Panc1 (cell line): ENCODE results near the gene SRCAP. TPM values are rescaled to one million over a fixed set of nuclear protein-coding genes. Genes with fewer than 3 reads are reported as not detected.

Source experiments
- ATAC-seq: fragments of 200-7000 bp; cut with Tn5 transposase; 2 replicates; pipeline ENCODE4 v1.9.1; 2020; ENCODE audit warnings: mild to moderate bottlenecking, moderate library complexity
- BruUV-seq: library from RNA; stranded (reverse); fragments of 400-500 nt; replicated peaks from 2 replicates; lab custom pipeline; 2021; lab: Mats Ljungman, UMichigan
- CTCF ChIA-PET: fragments of 300-600 bp; sonication (Branson Sonifier 250); formaldehyde crosslinking; loops from one replicate; lab custom pipeline; 2022; ENCODE audit warnings: antibody characterized with exemption; lab: Charles Lee
- POLR2A ChIA-PET: fragments of 300-600 bp; sonication (Branson Sonifier 250); formaldehyde crosslinking; loops from one replicate; lab custom pipeline; 2022; ENCODE audit warnings: antibody characterized with exemption; lab: Charles Lee
- DNase-seq: peaks from one replicate; pipeline ENCODE4 v3.0.0-alpha.2; 2010; ENCODE audit warnings: low read depth, low spot score
- H3K27ac ChIP-seq: 2 replicates; pipeline ENCODE4 v1.5.1; 2011; ENCODE audit warnings: mild to moderate bottlenecking, low read length, inconsistent platforms
- H3K27me3 ChIP-seq: fragments of 200-500 bp; sonication (Bioruptor generic); 2 replicates; pipeline ENCODE4 v1.6.0; 2014; ENCODE audit warnings: low read length, inconsistent platforms; ENCODE audit not compliant: control insufficient read depth, insufficient read depth
- H3K36me3 ChIP-seq: fragments of 200-500 bp; sonication (Bioruptor generic); 2 replicates; pipeline ENCODE4 v1.5.1; 2014; ENCODE audit warnings: inconsistent platforms, mild to moderate bottlenecking, low read length, moderate library complexity; ENCODE audit not compliant: control insufficient read depth, insufficient read depth
- H3K4me1 ChIP-seq: 2 replicates; pipeline ENCODE4 v1.5.1; 2011; ENCODE audit warnings: inconsistent platforms, mild to moderate bottlenecking, low read length, moderate library complexity; ENCODE audit not compliant: control insufficient read depth, insufficient read depth
- H3K4me3 ChIP-seq, 2 experiments: 2 replicates each; pipeline ENCODE4 v1.5.1; 2011 to 2012; ENCODE audit warnings: low read depth in 2 of 2, low read length in 2 of 2, mild to moderate bottlenecking in 2 of 2, inconsistent platforms in 1 of 2, moderate library complexity in 1 of 2
- H3K9me3 ChIP-seq: fragments of 200-500 bp; sonication (Bioruptor generic); 2 replicates; pipeline ENCODE4 v1.5.1; 2014; ENCODE audit warnings: low read depth, mild to moderate bottlenecking, inconsistent platforms, low read length, moderate library complexity; ENCODE audit not compliant: control insufficient read depth, insufficient read depth
- POLR2AphosphoS5 ChIP-seq: IDR thresholded peaks from 2 replicates; pipeline ENCODE4 v1.6.1; 2012; ENCODE audit warnings: mild to moderate bottlenecking, low read depth, low read length, moderate library complexity
- SIN3A ChIP-seq: IDR thresholded peaks from 2 replicates; pipeline ENCODE4 v1.6.1; 2012; ENCODE audit warnings: low read depth, mild to moderate bottlenecking, low read length, moderate library complexity, borderline replicate concordance; ENCODE audit not compliant: insufficient read depth
- TCF7L2 ChIP-seq: IDR thresholded peaks from 2 replicates; pipeline ENCODE4 v1.6.1; 2011; ENCODE audit warnings: mild to moderate bottlenecking, low read depth, low read length, inconsistent platforms
- in situ Hi-C: cut with HindIII; loops from 2 replicates; pipeline ENCODE4 v1.10.0; 2016; ENCODE audit warnings: low sequenced_read_pairs, low pct_unique_long_range_greater_than_20kb
- intact Hi-C: fragments of 100-400 bp; cut with micrococcal nuclease; formaldehyde crosslinking; loops from one replicate; pipeline ENCODE4 v1.10.0; 2022; ENCODE audit not compliant: unreplicated experiment
- total RNA-seq: library from RNA; stranded (reverse); gene quantifications from one replicate; pipeline ENCODE4 v1.2.1, GENCODE V29; 2021; ENCODE audit not compliant: unreplicated experiment
- TF ChIP-seq, protein P1 (sequence below), 2 experiments: IDR thresholded peaks; 2 replicates each; pipeline ENCODE4 v1.6.1; 2011 to 2012; ENCODE audit warnings: low read depth in 2 of 2, control low read depth in 1 of 2, low read length in 1 of 2, mild to moderate bottlenecking in 1 of 2, moderate library complexity in 1 of 2; ENCODE audit not compliant: insufficient read depth in 1 of 2
- TF ChIP-seq, protein P2 (sequence below): fragments of 450-650 bp; IDR thresholded peaks from 2 replicates; pipeline ENCODE4 v1.5.1; 2017; ENCODE audit warnings: mild to moderate bottlenecking

Gene SRCAP
- total RNA-seq, 1 experiment from 2014 or later, result 73.6 TPM

DNA sequence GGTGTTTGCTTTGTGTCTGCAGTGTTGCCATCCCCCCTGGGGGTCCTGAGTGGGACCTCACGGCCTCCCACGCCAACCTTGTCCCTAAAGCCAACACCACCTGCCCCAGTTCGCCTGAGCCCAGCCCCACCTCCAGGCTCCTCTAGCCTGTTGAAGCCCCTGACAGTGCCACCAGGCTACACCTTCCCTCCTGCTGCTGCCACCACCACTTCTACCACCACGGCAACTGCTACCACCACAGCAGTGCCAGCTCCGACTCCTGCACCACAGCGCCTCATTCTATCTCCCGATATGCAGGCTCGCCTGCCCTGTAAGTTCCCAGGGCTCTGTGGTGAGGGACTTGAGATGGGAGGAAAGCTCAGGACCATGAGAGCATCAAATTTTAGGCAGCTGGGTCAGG is 22.2 kb downstream of the SRCAP start:
- no peak overlapping the region for H3K27ac ChIP-seq
- ChIA-PET POLR2A (no interaction called here), CTCF (no interaction called here)
- H3K9me3 ChIP-seq, result no peaks in the 10 kb centered on the region
- in situ Hi-C loops (no loop called here), intact Hi-C loops (no loop called here)
- ATAC-seq (peak; percentile 6; the same call in 1 of the 2 replicates), DNase-seq (no peak)
- H3K4me1 ChIP-seq, result no peaks in the 10 kb centered on the region
- BruUV-seq, result no TSS peak
- H3K4me3 ChIP-seq, result no peak overlapping the region
- H3K36me3 ChIP-seq, result peaks cover 37% of the 10 kb centered on the region
- no peaks in the 10 kb centered on the region for H3K27me3 ChIP-seq
- TF ChIP-seq TCF7L2 (no peak), POLR2AphosphoS5 (no peak), SIN3A (no peak)
- TF ChIP-seq, protein P1, sequence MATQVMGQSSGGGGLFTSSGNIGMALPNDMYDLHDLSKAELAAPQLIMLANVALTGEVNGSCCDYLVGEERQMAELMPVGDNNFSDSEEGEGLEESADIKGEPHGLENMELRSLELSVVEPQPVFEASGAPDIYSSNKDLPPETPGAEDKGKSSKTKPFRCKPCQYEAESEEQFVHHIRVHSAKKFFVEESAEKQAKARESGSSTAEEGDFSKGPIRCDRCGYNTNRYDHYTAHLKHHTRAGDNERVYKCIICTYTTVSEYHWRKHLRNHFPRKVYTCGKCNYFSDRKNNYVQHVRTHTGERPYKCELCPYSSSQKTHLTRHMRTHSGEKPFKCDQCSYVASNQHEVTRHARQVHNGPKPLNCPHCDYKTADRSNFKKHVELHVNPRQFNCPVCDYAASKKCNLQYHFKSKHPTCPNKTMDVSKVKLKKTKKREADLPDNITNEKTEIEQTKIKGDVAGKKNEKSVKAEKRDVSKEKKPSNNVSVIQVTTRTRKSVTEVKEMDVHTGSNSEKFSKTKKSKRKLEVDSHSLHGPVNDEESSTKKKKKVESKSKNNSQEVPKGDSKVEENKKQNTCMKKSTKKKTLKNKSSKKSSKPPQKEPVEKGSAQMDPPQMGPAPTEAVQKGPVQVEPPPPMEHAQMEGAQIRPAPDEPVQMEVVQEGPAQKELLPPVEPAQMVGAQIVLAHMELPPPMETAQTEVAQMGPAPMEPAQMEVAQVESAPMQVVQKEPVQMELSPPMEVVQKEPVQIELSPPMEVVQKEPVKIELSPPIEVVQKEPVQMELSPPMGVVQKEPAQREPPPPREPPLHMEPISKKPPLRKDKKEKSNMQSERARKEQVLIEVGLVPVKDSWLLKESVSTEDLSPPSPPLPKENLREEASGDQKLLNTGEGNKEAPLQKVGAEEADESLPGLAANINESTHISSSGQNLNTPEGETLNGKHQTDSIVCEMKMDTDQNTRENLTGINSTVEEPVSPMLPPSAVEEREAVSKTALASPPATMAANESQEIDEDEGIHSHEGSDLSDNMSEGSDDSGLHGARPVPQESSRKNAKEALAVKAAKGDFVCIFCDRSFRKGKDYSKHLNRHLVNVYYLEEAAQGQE (IDR thresholded peaks at IDR 0.05; ENCODE audit: insufficient read depth in 1 of 2, low read depth in 2 of 2, low read length in 1 of 2), result no peak
- TF ChIP-seq, protein P2, sequence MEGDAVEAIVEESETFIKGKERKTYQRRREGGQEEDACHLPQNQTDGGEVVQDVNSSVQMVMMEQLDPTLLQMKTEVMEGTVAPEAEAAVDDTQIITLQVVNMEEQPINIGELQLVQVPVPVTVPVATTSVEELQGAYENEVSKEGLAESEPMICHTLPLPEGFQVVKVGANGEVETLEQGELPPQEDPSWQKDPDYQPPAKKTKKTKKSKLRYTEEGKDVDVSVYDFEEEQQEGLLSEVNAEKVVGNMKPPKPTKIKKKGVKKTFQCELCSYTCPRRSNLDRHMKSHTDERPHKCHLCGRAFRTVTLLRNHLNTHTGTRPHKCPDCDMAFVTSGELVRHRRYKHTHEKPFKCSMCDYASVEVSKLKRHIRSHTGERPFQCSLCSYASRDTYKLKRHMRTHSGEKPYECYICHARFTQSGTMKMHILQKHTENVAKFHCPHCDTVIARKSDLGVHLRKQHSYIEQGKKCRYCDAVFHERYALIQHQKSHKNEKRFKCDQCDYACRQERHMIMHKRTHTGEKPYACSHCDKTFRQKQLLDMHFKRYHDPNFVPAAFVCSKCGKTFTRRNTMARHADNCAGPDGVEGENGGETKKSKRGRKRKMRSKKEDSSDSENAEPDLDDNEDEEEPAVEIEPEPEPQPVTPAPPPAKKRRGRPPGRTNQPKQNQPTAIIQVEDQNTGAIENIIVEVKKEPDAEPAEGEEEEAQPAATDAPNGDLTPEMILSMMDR, result no peak

DNA sequence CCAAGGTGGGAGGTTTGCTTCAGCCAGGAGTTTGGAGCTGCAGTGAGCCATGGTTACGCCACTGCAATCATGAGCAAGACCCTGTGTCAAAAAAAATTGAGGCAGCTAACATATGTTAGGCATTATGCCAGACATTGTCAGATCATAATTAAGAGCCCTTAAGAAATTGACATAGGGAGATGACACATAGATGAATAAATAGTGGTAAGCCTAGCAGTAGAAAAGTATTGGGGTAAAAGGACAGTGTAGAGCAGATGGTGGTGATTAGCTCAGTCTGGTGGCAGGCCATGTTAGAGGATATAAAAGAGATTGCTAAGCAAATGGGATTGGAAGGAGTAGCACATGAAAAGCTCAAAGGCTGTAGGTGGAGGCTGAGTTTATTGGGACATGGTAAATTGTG is 22.6 kb downstream of the SRCAP start:
- in situ Hi-C loops, result no loop called here
- no peak for DNase-seq

DNA sequence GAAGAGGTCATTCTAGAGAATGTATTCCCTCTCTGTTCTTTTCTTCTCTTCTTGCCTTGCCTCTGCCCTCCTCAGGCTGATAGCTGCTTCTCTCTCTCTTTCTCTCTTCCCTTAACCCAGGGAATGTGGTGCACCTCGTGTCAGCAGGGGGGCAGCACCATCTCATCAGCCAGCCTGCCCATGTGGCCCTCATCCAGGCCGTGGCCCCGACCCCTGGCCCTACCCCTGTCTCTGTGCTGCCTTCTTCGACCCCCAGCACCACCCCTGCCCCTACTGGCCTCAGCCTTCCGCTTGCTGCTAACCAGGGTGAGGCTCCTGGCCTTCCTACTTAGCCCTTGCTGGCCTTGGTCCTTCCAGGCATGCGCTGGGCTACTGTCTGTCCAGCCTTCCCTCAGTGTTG is 23.5 kb downstream of the SRCAP start:
- ATAC-seq (no peak), DNase-seq (no peak)
- BruUV-seq, result no TSS peak
- Histone ChIP-seq H3K4me3 (no peak overlapping the region), H3K27ac (no peak overlapping the region), H3K4me1 (no peaks in the 10 kb centered on the region), H3K9me3 (no peaks in the 10 kb centered on the region), H3K27me3 (no peaks in the 10 kb centered on the region), H3K36me3 (peaks cover 30% of the 10 kb centered on the region)
- no peak for TF ChIP-seq SIN3A
- TF ChIP-seq, protein P2, result no peak
- no peak for TF ChIP-seq TCF7L2
- TF ChIP-seq, protein P1 (IDR thresholded peaks at IDR 0.05; ENCODE audit: insufficient read depth in 1 of 2, low read depth in 2 of 2, low read length in 1 of 2), result no peak
- TF ChIP-seq POLR2AphosphoS5, result no peak
- intact Hi-C loops (no loop called here), in situ Hi-C loops (no loop called here)
- CTCF ChIA-PET, result no interaction called here
- POLR2A ChIA-PET, result interaction anchor here (0.5 kb wide), 1 partner anchor 197 kb away, joined by 13 read pairs; no protein-coding TSS in a partner anchor

More for the DNA sequence above, 22.6 kb downstream of the SRCAP start:
- TF ChIP-seq SIN3A, result no peak
- no peak for TF ChIP-seq TCF7L2
- peak; percentile 34; the same call in 1 of the 2 replicates for ATAC-seq
- Histone ChIP-seq H3K9me3 (no peaks in the 10 kb centered on the region), H3K36me3 (peaks cover 32% of the 10 kb centered on the region), H3K4me1 (no peaks in the 10 kb centered on the region), H3K4me3 (no peak overlapping the region), H3K27ac (no peak overlapping the region), H3K27me3 (no peaks in the 10 kb centered on the region)
- ChIA-PET POLR2A (interaction anchor here (0.5 kb wide), 1 partner anchor 197 kb away, joined by 13 read pairs; no protein-coding TSS in a partner anchor), CTCF (no interaction called here)
- intact Hi-C loops, result no loop called here
- BruUV-seq, result no TSS peak
